Measurements from ENCODE around the gene HOXD8.

HOXD8 gene

DNA sequence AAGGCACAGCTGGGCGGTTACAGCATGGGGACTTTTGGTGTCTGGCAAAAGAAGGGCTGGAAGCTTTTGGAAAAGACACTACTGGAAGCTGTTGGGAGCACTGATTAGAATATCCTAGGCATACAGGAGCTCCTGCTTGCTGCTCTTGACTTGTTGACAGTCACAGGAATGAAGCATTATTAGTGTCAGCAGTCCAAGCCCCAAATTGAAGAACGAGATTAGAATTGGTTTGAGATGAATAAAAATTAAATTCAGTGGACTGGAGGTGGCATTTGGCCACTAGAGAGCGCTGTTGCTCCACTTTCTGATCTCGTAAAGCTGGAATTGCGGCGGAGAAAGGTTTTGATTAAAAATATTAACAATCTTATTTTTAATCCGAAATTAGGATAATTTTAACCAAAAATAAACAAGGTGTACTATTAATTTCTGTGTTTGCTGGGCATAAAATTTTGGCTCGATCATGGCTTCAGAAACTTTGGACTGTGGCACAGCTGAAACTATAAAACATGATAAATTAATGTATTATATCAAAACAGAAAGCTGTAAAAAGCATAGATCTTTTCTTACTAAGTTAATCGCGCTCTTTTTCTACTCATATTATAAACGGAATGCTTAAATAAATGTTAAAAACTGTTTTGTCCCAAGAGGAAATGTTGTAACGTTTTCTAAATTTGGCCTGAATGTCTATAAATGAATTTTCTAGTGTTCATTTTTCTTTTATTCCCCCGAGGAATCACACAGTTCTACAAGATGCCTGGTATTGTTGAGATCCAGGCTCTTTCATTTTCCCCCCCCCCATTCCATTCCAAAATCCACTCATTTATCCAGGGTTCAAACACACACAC is 2.4 kb upstream of the HOXD8 start:
- POLR2A ChIA-PET = interaction anchor here (0.7 to 1.0 kb wide), 4 partner anchors 9 to 511 kb away, joined by 3 to 5 read pairs (median 4); no protein-coding TSS in a partner anchor
- TF ChIP-seq, protein P1, sequence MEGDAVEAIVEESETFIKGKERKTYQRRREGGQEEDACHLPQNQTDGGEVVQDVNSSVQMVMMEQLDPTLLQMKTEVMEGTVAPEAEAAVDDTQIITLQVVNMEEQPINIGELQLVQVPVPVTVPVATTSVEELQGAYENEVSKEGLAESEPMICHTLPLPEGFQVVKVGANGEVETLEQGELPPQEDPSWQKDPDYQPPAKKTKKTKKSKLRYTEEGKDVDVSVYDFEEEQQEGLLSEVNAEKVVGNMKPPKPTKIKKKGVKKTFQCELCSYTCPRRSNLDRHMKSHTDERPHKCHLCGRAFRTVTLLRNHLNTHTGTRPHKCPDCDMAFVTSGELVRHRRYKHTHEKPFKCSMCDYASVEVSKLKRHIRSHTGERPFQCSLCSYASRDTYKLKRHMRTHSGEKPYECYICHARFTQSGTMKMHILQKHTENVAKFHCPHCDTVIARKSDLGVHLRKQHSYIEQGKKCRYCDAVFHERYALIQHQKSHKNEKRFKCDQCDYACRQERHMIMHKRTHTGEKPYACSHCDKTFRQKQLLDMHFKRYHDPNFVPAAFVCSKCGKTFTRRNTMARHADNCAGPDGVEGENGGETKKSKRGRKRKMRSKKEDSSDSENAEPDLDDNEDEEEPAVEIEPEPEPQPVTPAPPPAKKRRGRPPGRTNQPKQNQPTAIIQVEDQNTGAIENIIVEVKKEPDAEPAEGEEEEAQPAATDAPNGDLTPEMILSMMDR (IDR thresholded peaks at IDR 0.05; ENCODE audit: insufficient read depth, low read length, missing control alignments) = peak; percentile 57
- CTCF ChIA-PET = interaction anchor here (0.6 to 30.2 kb wide), 46 partner anchors 12 to 1208 kb away, joined by 3 to 1421 read pairs (median 4); partner anchors contain the start of gene HOXD10
- H3K4me3 ChIP-seq (ENCODE audit: low read depth, low read length) = peak overlapping the region; percentile 13
- DNase-seq (ENCODE audit: low read depth, low spot score) = no peak

GRCh38 chr2:176127774-176128072 is 1.8 kb upstream of the HOXD8 start:
- ChIA-PET POLR2A (interaction anchor here (0.7 kb wide), 1 partner anchor 510 kb away, joined by 3 read pairs; no protein-coding TSS in a partner anchor), CTCF (interaction anchor here (0.6 to 30.2 kb wide), 32 partner anchors 12 to 1035 kb away, joined by 3 to 1421 read pairs (median 6); partner anchors contain the start of gene HOXD10)
- TF ChIP-seq, protein P1 (IDR thresholded peaks at IDR 0.05; ENCODE audit: insufficient read depth, low read length, missing control alignments) = no peak
- H3K4me3 ChIP-seq (ENCODE audit: low read depth, low read length) = no peak overlapping the region; the same call in 1 of the 2 replicates
- no peak for DNase-seq (ENCODE audit: low read depth, low spot score)

DNA sequence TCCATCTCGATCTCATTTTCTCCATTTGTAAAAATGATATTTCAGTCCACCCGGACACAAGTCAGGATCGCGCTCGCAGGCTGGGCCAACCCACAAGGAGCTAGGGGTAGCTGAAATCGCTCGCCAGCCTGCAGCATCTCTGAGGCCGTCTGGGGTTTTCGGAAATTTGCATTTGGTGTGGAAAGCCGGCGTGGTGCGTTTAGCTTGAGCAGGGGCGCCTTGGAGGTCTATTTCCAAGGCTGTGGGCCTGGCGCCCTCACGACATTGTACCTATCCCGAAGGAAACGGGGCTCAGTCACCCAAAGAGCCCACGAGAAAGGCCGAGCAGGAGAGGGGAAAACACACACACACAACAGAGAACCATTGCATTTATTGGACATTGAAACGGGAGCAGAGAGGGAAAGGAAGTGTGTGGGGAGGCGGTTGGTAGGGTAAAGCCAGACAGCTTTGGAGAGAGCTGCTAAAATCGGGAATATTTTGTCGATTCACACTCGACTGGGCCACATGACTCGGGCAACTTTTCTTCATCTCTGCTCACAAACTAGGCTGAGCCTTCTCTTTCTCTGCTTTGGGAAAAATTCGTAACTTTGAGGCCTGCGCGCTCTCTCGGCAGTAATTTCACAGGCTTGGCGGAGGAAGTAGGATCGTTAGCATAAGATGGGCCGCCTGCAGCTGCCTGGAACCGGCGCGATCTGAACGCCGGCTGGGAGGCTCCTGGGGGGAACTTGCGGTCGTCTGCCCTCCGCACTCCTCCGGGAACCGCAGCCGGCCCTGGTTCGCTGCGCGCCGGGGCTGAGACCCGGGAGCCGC is 1.1 kb upstream of the HOXD8 start:
- DNase-seq (ENCODE audit: low read depth, low spot score) = no peak
- ChIA-PET POLR2A (interaction anchor here (0.5 to 1.0 kb wide), 2 partner anchors 510 to 554 kb away, joined by 3 to 4 read pairs; no protein-coding TSS in a partner anchor), CTCF (interaction anchor here (1.0 to 30.2 kb wide), 22 partner anchors 11 to 1034 kb away, joined by 3 to 1421 read pairs (median 12); partner anchors contain the start of gene HOXD10)
- peak overlapping the region; percentile 62 for H3K4me3 ChIP-seq (ENCODE audit: low read depth, low read length)
- TF ChIP-seq, protein P1 (IDR thresholded peaks at IDR 0.05; ENCODE audit: insufficient read depth, low read length, missing control alignments) = no peak

DNA sequence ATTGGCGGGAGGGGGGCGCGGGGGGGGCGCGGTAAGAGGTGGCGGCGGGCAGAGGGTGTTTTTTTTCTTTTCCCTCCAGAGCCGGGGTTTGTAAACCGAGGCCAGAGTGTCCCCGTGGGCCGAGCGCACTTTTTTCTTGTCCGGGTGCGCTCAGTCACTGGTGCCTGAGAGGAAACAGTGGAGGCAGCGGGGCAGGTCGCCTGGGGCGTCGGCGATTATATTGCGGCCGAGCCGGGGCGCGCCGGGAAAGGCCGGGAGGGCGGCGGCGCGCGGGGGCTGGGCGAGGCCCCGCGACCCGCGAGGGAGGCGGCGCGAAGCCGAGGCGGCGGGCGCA is 275 bp downstream of the HOXD8 start:
- DNase-seq (ENCODE audit: low read depth, low spot score) = no peak
- TF ChIP-seq, protein P1 (IDR thresholded peaks at IDR 0.05; ENCODE audit: insufficient read depth, low read length, missing control alignments) = no peak
- H3K4me3 ChIP-seq (ENCODE audit: low read depth, low read length) = peak overlapping the region; percentile 62
- CTCF ChIA-PET = interaction anchor here (1.2 to 30.2 kb wide), 8 partner anchors 10 to 1019 kb away, joined by 3 to 1421 read pairs (median 100); no protein-coding TSS in a partner anchor
- POLR2A ChIA-PET = interaction anchor here (0.5 to 1.4 kb wide), 3 partner anchors 504 to 552 kb away, joined by 3 to 5 read pairs (median 5); no protein-coding TSS in a partner anchor

- peak overlapping the region; percentile 62 for H3K4me3 ChIP-seq (ENCODE audit: low read depth, low read length)
- POLR2A ChIA-PET = interaction anchor here (0.5 to 1.4 kb wide), 5 partner anchors 9 to 507 kb away, joined by 3 to 7 read pairs (median 5); no protein-coding TSS in a partner anchor
- TF ChIP-seq, protein P1 (IDR thresholded peaks at IDR 0.05; ENCODE audit: insufficient read depth, low read length, missing control alignments) = no peak
- no peak for DNase-seq (ENCODE audit: low read depth, low spot score)
- CTCF ChIA-PET = interaction anchor here (0.6 to 30.2 kb wide), 12 partner anchors 9 to 1031 kb away, joined by 3 to 1421 read pairs (median 6); no protein-coding TSS in a partner anchor
Observed at GRCh38 chr2:176130147-176130956, 847 bp downstream of the HOXD8 start.

Measured in AG04449 (cell line).